ENCODE measurements around the gene DOCK8. TPM values are rescaled to one million over a fixed set of nuclear protein-coding genes. Genes with fewer than 3 reads are reported as not detected.
A peak's percentile ranks its signal among the peaks of the same experiment; 100 is the strongest.

The DOCK8 gene
- total RNA-seq, 4 donors from 2014 or later = 18.1 to 33.3 (median 28.6) TPM

- no peak for TF ChIP-seq CTCF (IDR thresholded peaks at IDR 0.05)
- DNase-seq (ENCODE audit: low spot score) (no peak), ATAC-seq (ENCODE audit: low FRiP score) (peak; percentile 64)
These were observed 90.0 kb downstream of the DOCK8 start for GRCh38 chr9:304519-305185.

- no peak for TF ChIP-seq CTCF (IDR thresholded peaks at IDR 0.05)
- ATAC-seq (ENCODE audit: low FRiP score) (no peak), DNase-seq (ENCODE audit: low spot score) (no peak)
These were observed 92.2 kb downstream of the DOCK8 start for GRCh38 chr9:306907-307306.

- no peak for DNase-seq (ENCODE audit: low spot score)
- ATAC-seq (ENCODE audit: low FRiP score) = no peak
- no peak for TF ChIP-seq CTCF (IDR thresholded peaks at IDR 0.05)
These were observed 97.2 kb downstream of the DOCK8 start for GRCh38 chr9:311841-312240.

GRCh38 chr9:312596-313320 lies 98.1 kb downstream of the DOCK8 start:
- no peak for TF ChIP-seq CTCF (IDR thresholded peaks at IDR 0.05)
- no peak for ATAC-seq (ENCODE audit: low FRiP score)
- no peak for DNase-seq (ENCODE audit: low spot score)

- ATAC-seq (ENCODE audit: low FRiP score) (no peak), DNase-seq (ENCODE audit: low spot score) (no peak)
- no peak for TF ChIP-seq CTCF (IDR thresholded peaks at IDR 0.05)
These were observed 101.8 kb downstream of the DOCK8 start for GRCh38 chr9:316382-316965.

GRCh38 chr9:318646-319045 lies 104.0 kb downstream of the DOCK8 start:
- ATAC-seq (ENCODE audit: low FRiP score) (no peak), DNase-seq (ENCODE audit: low spot score) (no peak)
- TF ChIP-seq CTCF (IDR thresholded peaks at IDR 0.05) = no peak
